DMS79 (cell line): ENCODE data around the gene ATRAID.
A peak's percentile ranks its signal among the peaks of the same experiment; 100 is the strongest.
"Not testable (repeated sequence)": the region's sequence is repeated elsewhere in the genome, so short reads cannot be mapped to it uniquely, and the experiment has no call there.

ENCODE experiments used
- DNase-seq: peaks from one replicate; lab custom pipeline; 2025; lab: John Stamatoyannopoulos, UW

ATRAID gene

GRCh38 chr2:27194538-27195354 is 17.1 kb upstream of the ATRAID start:
- peak; percentile 12 for DNase-seq

GRCh38 chr2:27195799-27196198 is 16.0 kb upstream of the ATRAID start:
- DNase-seq = not testable (repeated sequence)

DNA sequence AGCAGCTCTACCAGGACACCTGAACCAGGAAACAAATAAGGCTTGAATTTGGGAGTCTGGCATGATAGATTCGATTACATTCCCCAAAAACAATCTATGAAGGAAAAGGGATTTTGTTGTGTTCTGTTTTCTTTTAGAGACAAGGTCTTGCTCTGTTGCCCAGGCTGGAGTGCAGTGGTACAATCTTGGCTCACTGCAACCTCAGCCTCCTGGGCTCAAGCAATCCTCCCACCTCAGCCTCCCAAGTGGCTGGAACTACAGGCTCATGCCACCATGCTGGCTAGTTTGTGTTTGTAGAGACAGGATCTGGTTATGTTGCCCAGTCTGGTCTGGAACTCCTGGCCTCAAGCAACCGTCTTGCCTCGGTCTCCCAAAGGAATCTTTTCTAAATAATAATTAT is 13.8 kb upstream of the ATRAID start:
- not testable (repeated sequence) for DNase-seq

GRCh38 chr2:27198627-27199026 is 13.2 kb upstream of the ATRAID start:
- no peak for DNase-seq

DNA sequence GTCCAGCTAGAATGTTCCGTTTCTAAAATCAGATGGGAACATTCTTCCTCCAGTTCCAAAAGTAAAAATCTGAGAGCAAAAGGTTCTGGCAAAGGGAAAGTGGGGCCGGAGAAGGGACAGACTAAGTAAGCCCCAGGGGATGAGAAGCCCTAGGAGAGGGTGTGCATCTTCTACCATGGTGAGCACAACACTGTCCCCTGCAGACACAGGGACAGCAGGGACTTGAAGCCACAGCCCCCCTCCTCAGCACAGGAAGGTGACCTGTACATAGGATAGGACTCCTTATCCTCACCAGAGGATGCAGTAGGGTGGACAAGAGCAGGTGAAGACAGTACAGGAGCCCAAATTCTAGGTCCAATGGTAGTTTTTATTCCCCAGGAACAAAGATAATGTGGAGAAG is 12.6 kb upstream of the ATRAID start:
- DNase-seq = no peak

GRCh38 chr2:27201675-27202074 is 10.2 kb upstream of the ATRAID start:
- DNase-seq = no peak

DNA sequence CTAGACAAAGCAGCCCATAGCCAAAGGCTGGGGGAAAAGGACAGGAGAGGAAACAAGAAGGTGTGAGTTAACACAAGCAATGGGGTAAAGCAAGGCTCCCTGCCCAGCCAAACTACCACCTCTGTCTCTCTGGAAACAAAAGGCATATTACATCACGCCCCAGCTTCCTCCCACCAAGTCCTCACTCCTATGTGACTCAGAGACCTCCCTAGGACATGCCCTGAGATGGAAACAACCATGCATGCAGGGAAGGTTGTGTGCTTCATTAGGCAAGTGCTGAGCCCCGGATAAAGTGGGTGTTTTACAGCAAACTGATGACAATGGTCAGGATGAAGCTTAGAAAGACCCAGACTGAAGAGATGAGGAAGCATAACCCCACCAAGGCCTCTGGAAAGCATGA is 9.0 kb upstream of the ATRAID start:
- DNase-seq = no peak

DNA sequence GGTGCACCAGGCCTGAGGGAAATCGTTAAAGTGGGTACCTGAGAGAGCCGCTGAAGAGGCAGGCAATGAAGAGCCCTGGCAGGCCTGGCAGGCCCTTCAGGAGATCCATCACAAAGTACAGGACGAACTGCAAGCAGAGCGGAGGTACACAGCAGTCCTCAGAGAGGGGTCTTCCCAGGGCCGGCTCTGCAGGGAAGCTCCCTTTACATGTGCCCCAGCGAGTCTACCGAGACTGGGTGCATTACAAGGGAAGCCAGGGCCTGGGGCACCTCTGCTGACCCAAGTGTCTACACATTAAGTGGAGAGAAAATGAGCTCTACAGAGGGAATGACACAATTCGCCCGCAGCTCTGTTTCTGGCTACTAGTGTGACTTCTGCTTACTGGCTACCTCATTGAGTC is 8.1 kb upstream of the ATRAID start:
- no peak for DNase-seq

DNA sequence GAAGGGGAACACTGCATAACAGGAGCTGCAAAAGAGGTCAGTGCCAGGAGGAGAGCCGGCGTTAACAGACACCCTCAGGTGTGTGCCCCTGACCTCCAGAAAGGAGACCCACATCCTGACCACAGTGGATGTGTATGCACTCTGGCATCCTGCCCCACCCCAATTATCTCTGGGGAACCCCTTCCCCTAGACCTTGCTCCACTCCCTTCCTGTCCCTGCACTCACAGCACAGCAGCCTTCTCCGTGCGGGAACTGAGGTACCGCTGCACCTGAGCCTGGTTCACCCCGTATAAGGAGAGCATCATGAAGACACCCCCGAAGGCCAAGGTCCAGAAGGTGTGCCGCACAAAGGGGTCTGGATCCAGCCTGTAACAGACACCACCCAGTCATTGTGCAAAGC is 7.3 kb upstream of the ATRAID start:
- no peak for DNase-seq

DNA sequence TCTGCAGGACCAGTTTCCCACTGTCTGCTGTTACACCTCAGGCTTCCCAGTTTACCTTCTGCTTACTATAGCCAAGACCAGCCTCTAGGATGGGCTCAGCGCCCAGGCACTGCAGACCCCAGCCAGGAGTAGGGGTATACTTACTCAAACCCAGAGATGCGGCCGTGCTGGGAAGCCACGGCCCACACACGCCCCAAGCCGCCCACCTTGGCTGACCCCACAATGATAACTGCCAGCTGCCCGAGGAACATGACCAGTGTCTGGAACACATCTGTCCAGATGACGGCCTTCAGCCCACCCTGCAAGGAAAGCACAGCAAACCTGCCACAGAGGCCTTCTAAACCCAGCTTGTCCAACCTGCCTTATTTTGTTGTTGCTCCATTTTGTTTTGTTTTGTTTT is 6.6 kb upstream of the ATRAID start:
- no peak for DNase-seq

DNA sequence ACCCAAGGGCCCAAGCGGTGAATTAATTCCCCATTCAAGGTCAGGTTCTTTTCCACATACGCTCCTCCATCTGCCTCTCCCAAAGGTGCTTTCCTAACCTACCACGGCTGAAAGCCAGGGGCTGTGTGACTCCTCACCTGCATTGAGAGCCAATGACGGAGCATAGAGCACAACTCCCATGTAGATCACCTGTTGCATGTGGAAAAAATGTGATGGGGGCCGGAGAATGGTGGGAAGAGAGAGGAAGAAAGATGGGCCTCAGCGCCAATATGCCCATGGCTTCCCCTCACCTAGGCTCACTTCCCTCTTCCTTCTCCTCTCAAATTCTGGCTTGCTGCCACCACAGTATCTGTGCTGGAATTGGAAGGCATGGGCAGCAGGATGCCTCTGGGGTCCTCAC is 5.5 kb upstream of the ATRAID start:
- DNase-seq = no peak

DNA sequence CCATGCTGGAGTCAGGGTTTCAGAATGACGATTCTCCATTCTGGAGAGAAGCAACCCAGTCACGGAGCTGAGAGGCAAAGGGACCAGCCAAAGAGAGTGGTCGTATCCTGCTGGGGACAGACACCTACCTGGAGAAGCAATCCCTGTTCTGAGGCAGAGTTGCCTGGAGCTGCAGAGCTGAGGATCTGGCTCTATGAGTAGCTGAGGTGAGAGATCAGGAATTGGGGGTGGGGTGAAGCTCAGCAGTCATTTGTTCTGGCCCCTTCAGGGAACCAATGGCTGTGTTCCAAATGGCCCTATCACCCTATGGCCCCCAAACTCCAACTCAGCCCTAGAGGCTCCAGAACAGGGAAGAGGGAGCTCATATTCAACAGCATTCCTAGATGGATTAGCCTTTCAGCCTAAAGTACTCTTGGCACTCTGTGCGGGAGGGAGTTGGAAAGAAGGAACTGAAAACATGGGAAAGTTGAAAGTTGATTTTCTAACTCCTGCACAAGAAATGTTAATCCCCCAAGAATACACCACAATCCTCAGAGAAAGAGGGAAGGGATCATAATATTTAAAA is 3.3 kb upstream of the ATRAID start:
- no peak for DNase-seq

- DNase-seq = no peak
These were observed 2.0 kb upstream of the ATRAID start for GRCh38 chr2:27209621-27210401.

- DNase-seq = no peak
These were observed 449 bp upstream of the ATRAID start for GRCh38 chr2:27211241-27211942.

DNA sequence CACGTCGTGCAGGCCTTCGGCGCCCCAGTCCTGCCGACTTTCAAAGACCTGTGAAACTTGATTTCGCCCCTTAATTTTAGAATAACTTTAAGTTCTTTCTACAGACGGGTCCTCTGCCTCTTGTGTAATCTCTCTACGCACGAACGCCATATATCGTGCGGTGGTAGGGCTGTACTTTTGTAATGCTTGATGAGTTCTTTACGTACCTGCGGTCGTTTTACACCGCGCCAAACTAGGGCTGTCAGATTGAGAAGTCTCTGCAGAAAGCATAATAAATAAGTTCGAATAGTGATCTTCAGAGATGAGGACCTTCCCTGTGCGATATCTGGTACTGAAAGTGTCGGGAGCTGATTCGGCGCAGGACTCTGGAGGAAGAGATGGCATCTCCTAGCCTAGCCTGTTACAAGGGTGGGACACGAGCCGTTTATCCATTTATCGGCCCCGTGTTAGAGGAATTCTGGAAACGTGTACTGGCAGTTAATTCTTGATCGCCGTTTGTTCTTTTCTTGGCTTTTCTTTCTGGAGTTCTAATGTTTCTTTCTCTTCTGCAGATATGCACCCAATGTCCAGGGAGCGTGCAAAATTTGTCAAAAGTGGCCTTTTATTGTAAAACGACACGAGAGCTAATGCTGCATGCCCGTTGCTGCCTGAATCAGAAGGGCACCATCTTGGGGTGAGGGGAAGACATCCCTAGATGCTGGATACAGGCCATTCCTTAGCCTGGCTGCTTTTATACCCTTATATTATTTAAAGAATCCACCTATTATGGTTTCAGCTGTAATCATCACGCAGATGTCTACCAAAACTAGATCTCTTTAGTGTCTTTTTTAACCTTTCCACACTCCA is 1.0 kb downstream of the ATRAID start:
- DNase-seq = no peak

GRCh38 chr2:27214941-27215340 is 3.1 kb downstream of the ATRAID start:
- no peak for DNase-seq

DNA sequence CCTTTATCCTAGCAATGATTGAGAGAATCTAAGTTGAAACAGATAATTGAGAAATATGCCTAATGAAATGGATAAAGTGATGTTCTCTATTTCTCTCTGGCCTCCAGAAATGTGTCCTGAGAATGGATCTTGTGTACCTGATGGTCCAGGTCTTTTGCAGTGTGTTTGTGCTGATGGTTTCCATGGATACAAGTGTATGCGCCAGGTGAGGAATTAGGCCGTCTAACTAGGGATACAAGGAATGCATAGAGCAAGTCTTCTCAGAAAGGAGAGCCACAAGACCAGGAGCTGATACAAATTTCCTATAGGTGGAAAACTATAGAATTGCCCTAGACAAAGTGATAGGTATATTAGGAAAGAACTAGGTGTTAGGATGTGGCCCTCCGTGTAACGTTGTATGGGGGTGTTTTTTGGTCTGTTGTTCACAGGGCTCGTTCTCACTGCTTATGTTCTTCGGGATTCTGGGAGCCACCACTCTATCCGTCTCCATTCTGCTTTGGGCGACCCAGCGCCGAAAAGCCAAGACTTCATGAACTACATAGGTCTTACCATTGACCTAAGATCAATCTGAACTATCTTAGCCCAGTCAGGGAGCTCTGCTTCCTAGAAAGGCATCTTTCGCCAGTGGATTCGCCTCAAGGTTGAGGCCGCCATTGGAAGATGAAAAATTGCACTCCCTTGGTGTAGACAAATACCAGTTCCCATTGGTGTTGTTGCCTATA is 4.7 kb downstream of the ATRAID start:
- no peak for DNase-seq

- peak; percentile 65 for DNase-seq
These were observed 5.6 kb downstream of the ATRAID start, which contains the start of gene CAD for GRCh38 chr2:27217173-27218121. TSS of gene CAD (plus strand) at chr2:27217369. CDS start at chr2:27217552, 183 bp downstream.

- DNase-seq = no peak
These were observed 6.8 kb downstream of the ATRAID start for GRCh38 chr2:27218614-27219013.

DNA sequence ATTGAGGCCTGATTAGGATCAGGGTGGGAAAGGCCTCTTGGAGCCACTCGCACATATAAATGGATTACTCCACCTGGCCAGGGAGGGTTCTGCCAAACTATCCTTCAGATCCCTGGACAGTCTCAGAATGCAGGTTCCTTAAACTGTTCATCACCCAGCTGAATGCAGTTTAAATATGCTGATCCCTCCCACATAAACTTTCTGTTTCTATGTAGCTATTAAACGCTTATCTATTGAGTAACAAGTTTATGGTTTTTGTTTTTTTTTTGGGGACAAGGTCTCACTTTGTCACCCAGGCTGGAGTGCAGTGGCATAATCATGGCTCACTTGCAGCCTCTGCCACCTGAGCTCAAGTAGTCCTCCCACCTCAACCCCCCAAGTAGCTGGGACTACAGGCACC is 7.2 kb downstream of the ATRAID start:
- DNase-seq = no peak
